HUES6 (cell line): Measurements from ENCODE around the gene ESCO1.
"Not testable (repeated sequence)": the region's sequence is repeated elsewhere in the genome, so short reads cannot be mapped to it uniquely, and the experiment has no call there.

Experiments
- H3K27ac ChIP-seq: 2 replicates; pipeline ENCODE4 v1.7.0; 2013; ENCODE audit warnings: low read depth, mild to moderate bottlenecking, low read length, inconsistent platforms
- H3K27me3 ChIP-seq: 2 replicates; pipeline ENCODE4 v1.6.1; 2013; ENCODE audit warnings: low read length; ENCODE audit not compliant: control insufficient read depth, insufficient read depth
- H3K36me3 ChIP-seq: 2 replicates; pipeline ENCODE4 v1.6.1; 2013; ENCODE audit warnings: low read length; ENCODE audit not compliant: control insufficient read depth, insufficient read depth
- H3K4me1 ChIP-seq: 2 replicates; pipeline ENCODE4 v1.6.1; 2013; ENCODE audit warnings: low read length; ENCODE audit not compliant: control insufficient read depth, insufficient read depth
- H3K4me3 ChIP-seq: 2 replicates; pipeline ENCODE4 v1.5.1; 2013; ENCODE audit warnings: low read depth, low read length
- H3K9ac ChIP-seq: one replicate; pipeline ENCODE4 v1.6.1; 2013; ENCODE audit warnings: mild to moderate bottlenecking, low read length
- H3K9me3 ChIP-seq: 2 replicates; pipeline ENCODE4 v1.6.1; 2013; ENCODE audit warnings: low read depth, low read length; ENCODE audit not compliant: control insufficient read depth, insufficient read depth

ESCO1 gene

GRCh38 chr18:21600526-21601410, at the start of gene ESCO1:
TSS of gene ESCO1 (minus strand) at chr18:21600704. CDS start at chr18:21574843, 25,861 bp downstream.
- no peaks in the 10 kb centered on the region for H3K27me3 ChIP-seq
- peak within 1 kb of the TSS; percentile 96 for H3K4me3 ChIP-seq
- peak within 1 kb of the TSS; percentile 93 for H3K27ac ChIP-seq
- no peaks in the 10 kb centered on the region for H3K36me3 ChIP-seq
- H3K9ac ChIP-seq: peak within 1 kb of the TSS; percentile 95
- no peaks in the 10 kb centered on the region for H3K9me3 ChIP-seq
- no peaks in the 10 kb centered on the region for H3K4me1 ChIP-seq

- not testable (repeated sequence) for H3K4me1 ChIP-seq, H3K9me3 ChIP-seq, H3K27ac ChIP-seq, H3K4me3 ChIP-seq, H3K9ac ChIP-seq, H3K27me3 ChIP-seq, H3K36me3 ChIP-seq
Measured at GRCh38 chr18:21640375-21640774, 39.9 kb upstream of the ESCO1 start.

- no peak overlapping the region for H3K27ac ChIP-seq
- peaks cover 11% of the 10 kb centered on the region for H3K36me3 ChIP-seq
- H3K4me1 ChIP-seq: no peaks in the 10 kb centered on the region
- H3K27me3 ChIP-seq: no peaks in the 10 kb centered on the region
- H3K9ac ChIP-seq: no peak overlapping the region
- H3K4me3 ChIP-seq: no peak overlapping the region
- no peaks in the 10 kb centered on the region for H3K9me3 ChIP-seq
Measured at GRCh38 chr18:21638822-21639221, 38.3 kb upstream of the ESCO1 start.

- Histone ChIP-seq H3K9ac (no peak overlapping the region), H3K36me3 (peaks cover 25% of the 10 kb centered on the region), H3K4me1 (no peaks in the 10 kb centered on the region), H3K9me3 (no peaks in the 10 kb centered on the region), H3K27ac (no peak overlapping the region), H3K4me3 (no peak overlapping the region), H3K27me3 (no peaks in the 10 kb centered on the region)
Measured at GRCh38 chr18:21636769-21637168, 36.3 kb upstream of the ESCO1 start.

- Histone ChIP-seq H3K27me3 (no peaks in the 10 kb centered on the region), H3K36me3 (peaks cover 40% of the 10 kb centered on the region), H3K4me1 (no peaks in the 10 kb centered on the region), H3K9me3 (no peaks in the 10 kb centered on the region), H3K9ac (no peak overlapping the region), H3K4me3 (no peak overlapping the region), H3K27ac (no peak overlapping the region)
Measured at GRCh38 chr18:21634588-21635199, 34.2 kb upstream of the ESCO1 start.

GRCh38 chr18:21632393-21632792, 31.9 kb upstream of the ESCO1 start:
- no peaks in the 10 kb centered on the region for H3K9me3 ChIP-seq
- no peak overlapping the region for H3K9ac ChIP-seq
- H3K27me3 ChIP-seq: no peaks in the 10 kb centered on the region
- H3K27ac ChIP-seq: no peak overlapping the region
- H3K4me3 ChIP-seq: no peak overlapping the region
- H3K36me3 ChIP-seq: peaks cover 63% of the 10 kb centered on the region
- no peaks in the 10 kb centered on the region for H3K4me1 ChIP-seq

GRCh38 chr18:21629089-21629832, 28.8 kb upstream of the ESCO1 start:
- H3K9ac ChIP-seq: no peak overlapping the region
- H3K4me1 ChIP-seq: no peaks in the 10 kb centered on the region
- H3K9me3 ChIP-seq: no peaks in the 10 kb centered on the region
- H3K4me3 ChIP-seq: no peak overlapping the region
- no peaks in the 10 kb centered on the region for H3K27me3 ChIP-seq
- H3K36me3 ChIP-seq: peaks cover 81% of the 10 kb centered on the region
- no peak overlapping the region for H3K27ac ChIP-seq

GRCh38 chr18:21621640-21622039, 21.1 kb upstream of the ESCO1 start:
- not testable (repeated sequence) for H3K9ac ChIP-seq, H3K27me3 ChIP-seq, H3K9me3 ChIP-seq, H3K4me1 ChIP-seq, H3K4me3 ChIP-seq, H3K27ac ChIP-seq
- peaks cover 68% of the 10 kb centered on the region for H3K36me3 ChIP-seq

- Histone ChIP-seq H3K4me3 (peak within 1 kb of the TSS; percentile 85), H3K27ac (peak within 1 kb of the TSS; percentile 97), H3K4me1 (0 out of 2 replicates have a peak, but pooled peaks cover 3% of the 10 kb centered on the region), H3K9me3 (peaks cover 3% of the 10 kb centered on the region; the same call in 1 of the 2 replicates), H3K27me3 (no peaks in the 10 kb centered on the region), H3K9ac (peak within 1 kb of the TSS; percentile 99), H3K36me3 (peaks cover 34% of the 10 kb centered on the region)
Measured at GRCh38 chr18:21612125-21613039, 11.9 kb upstream of the ESCO1 start, which contains the start of gene SNRPD1. TSS of gene SNRPD1 (plus strand) at chr18:21612314. CDS start at chr18:21612430, 116 bp downstream.

- peaks cover 26% of the 10 kb centered on the region for H3K36me3 ChIP-seq
- H3K9ac ChIP-seq: peak overlapping the region; percentile 99
- H3K9me3 ChIP-seq, H3K4me1 ChIP-seq, H3K27me3 ChIP-seq: not testable (repeated sequence)
- peak overlapping the region; percentile 85 for H3K4me3 ChIP-seq
- peak overlapping the region; percentile 97; the same call in 1 of the 2 replicates for H3K27ac ChIP-seq
Measured at GRCh38 chr18:21611401-21612124, 11.1 kb upstream of the ESCO1 start.
